H1 (cell line): ENCODE data around the gene ERI2. TPM values are rescaled to one million over a fixed set of nuclear protein-coding genes. Genes with fewer than 3 reads are reported as not detected.

ENCODE experiments used
- CTCF ChIP-seq, 3 experiments: IDR thresholded peaks; 1 replicate in 2 of 3; 2 replicates in 1 of 3; pipeline versions ENCODE4 v1.5.1 to v1.6.1; 2011; ENCODE audit warnings: low read length in 3 of 3, mild to moderate bottlenecking in 3 of 3, inconsistent platforms in 2 of 3, low read depth in 1 of 3, moderate library complexity in 1 of 3; ENCODE audit not compliant: insufficient read depth in 1 of 3; ENCODE audit errors: control extremely low read depth in 1 of 3
- NANOG ChIP-seq: IDR thresholded peaks from 2 replicates; pipeline ENCODE4 v1.6.1; 2011; ENCODE audit warnings: low read length, low read depth, mild to moderate bottlenecking, inconsistent platforms; ENCODE audit not compliant: insufficient read depth, poor library complexity, severe bottlenecking
- RNF2 ChIP-seq: fragments of 200-900, 300-1000 bp; sonication (generic); IDR thresholded peaks from 2 replicates; pipeline ENCODE4 v1.7.1; 2016; ENCODE audit warnings: borderline replicate concordance, low read depth, mild to moderate bottlenecking, antibody characterized with exemption, low read length; ENCODE audit not compliant: poor library complexity, severe bottlenecking; ENCODE audit errors: missing control alignments
- SIX5 ChIP-seq: IDR thresholded peaks from 2 replicates; pipeline ENCODE4 v1.6.1; 2011; ENCODE audit warnings: mild to moderate bottlenecking, low read depth, low read length
- polyA plus RNA-seq, 7 experiments: library from polyadenylated mRNA; depleted of rRNA in 3 of 7; stranded (reverse) in 5 of 7; unstranded in 2 of 7; fragments of >200 nt in 5 of 7; fragments of 200-250 nt in 2 of 7; gene quantifications; 1 replicate in 5 of 7; 2 replicates in 1 of 7; 4 replicates in 1 of 7; pipeline versions ENCODE4 v1.2.1 to v1.2.3, GENCODE V29; 2011 to 2013; ENCODE audit warnings: missing spikeins in 2 of 7, mixed read lengths in 2 of 7
- total RNA-seq: library from RNA; stranded (reverse); fragmentation: NEBNext Ultra II Directional; extraction: Animal tissue kit (Norgen Biotek cat#: 25700); gene quantifications from 2 replicates; pipeline ENCODE4 v1.2.1, GENCODE V29; 2021
- TF ChIP-seq, protein P1 (sequence below): fragments of 300-600 bp; sonication (generic); IDR thresholded peaks from 2 replicates; pipeline ENCODE4 v1.7.1; 2012; ENCODE audit warnings: low read length, moderate library complexity, mild to moderate bottlenecking, inconsistent platforms; ENCODE audit not compliant: insufficient replicate concordance

Gene ERI2
- total and polyA plus RNA-seq, 2 of the 8 experiments (the other 6 are each of a cell fraction or from before 2014, with no cell fraction given) = 11.0 to 12.6 TPM

- TF ChIP-seq RNF2 (no peak), CTCF (IDR thresholded peaks at IDR 0.05; ENCODE audit: control extremely low read depth in 1 of 3, insufficient read depth in 1 of 3, low read depth in 1 of 3, low read length in 3 of 3) (no peak), NANOG (no peak), SIX5 (no peak)
- TF ChIP-seq, protein P1, sequence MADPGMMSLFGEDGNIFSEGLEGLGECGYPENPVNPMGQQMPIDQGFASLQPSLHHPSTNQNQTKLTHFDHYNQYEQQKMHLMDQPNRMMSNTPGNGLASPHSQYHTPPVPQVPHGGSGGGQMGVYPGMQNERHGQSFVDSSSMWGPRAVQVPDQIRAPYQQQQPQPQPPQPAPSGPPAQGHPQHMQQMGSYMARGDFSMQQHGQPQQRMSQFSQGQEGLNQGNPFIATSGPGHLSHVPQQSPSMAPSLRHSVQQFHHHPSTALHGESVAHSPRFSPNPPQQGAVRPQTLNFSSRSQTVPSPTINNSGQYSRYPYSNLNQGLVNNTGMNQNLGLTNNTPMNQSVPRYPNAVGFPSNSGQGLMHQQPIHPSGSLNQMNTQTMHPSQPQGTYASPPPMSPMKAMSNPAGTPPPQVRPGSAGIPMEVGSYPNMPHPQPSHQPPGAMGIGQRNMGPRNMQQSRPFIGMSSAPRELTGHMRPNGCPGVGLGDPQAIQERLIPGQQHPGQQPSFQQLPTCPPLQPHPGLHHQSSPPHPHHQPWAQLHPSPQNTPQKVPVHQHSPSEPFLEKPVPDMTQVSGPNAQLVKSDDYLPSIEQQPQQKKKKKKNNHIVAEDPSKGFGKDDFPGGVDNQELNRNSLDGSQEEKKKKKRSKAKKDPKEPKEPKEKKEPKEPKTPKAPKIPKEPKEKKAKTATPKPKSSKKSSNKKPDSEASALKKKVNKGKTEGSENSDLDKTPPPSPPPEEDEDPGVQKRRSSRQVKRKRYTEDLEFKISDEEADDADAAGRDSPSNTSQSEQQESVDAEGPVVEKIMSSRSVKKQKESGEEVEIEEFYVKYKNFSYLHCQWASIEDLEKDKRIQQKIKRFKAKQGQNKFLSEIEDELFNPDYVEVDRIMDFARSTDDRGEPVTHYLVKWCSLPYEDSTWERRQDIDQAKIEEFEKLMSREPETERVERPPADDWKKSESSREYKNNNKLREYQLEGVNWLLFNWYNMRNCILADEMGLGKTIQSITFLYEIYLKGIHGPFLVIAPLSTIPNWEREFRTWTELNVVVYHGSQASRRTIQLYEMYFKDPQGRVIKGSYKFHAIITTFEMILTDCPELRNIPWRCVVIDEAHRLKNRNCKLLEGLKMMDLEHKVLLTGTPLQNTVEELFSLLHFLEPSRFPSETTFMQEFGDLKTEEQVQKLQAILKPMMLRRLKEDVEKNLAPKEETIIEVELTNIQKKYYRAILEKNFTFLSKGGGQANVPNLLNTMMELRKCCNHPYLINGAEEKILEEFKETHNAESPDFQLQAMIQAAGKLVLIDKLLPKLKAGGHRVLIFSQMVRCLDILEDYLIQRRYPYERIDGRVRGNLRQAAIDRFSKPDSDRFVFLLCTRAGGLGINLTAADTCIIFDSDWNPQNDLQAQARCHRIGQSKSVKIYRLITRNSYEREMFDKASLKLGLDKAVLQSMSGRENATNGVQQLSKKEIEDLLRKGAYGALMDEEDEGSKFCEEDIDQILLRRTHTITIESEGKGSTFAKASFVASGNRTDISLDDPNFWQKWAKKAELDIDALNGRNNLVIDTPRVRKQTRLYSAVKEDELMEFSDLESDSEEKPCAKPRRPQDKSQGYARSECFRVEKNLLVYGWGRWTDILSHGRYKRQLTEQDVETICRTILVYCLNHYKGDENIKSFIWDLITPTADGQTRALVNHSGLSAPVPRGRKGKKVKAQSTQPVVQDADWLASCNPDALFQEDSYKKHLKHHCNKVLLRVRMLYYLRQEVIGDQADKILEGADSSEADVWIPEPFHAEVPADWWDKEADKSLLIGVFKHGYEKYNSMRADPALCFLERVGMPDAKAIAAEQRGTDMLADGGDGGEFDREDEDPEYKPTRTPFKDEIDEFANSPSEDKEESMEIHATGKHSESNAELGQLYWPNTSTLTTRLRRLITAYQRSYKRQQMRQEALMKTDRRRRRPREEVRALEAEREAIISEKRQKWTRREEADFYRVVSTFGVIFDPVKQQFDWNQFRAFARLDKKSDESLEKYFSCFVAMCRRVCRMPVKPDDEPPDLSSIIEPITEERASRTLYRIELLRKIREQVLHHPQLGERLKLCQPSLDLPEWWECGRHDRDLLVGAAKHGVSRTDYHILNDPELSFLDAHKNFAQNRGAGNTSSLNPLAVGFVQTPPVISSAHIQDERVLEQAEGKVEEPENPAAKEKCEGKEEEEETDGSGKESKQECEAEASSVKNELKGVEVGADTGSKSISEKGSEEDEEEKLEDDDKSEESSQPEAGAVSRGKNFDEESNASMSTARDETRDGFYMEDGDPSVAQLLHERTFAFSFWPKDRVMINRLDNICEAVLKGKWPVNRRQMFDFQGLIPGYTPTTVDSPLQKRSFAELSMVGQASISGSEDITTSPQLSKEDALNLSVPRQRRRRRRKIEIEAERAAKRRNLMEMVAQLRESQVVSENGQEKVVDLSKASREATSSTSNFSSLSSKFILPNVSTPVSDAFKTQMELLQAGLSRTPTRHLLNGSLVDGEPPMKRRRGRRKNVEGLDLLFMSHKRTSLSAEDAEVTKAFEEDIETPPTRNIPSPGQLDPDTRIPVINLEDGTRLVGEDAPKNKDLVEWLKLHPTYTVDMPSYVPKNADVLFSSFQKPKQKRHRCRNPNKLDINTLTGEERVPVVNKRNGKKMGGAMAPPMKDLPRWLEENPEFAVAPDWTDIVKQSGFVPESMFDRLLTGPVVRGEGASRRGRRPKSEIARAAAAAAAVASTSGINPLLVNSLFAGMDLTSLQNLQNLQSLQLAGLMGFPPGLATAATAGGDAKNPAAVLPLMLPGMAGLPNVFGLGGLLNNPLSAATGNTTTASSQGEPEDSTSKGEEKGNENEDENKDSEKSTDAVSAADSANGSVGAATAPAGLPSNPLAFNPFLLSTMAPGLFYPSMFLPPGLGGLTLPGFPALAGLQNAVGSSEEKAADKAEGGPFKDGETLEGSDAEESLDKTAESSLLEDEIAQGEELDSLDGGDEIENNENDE = no peak
Measured at GRCh38 chr16:20830372-20830771, 24.1 kb upstream of the ERI2 start (continued).
